Astrocyte (in vitro differentiated cells and primary cell): ENCODE results near the gene TFPI2. TPM values are rescaled to one million over a fixed set of nuclear protein-coding genes. Genes with fewer than 3 reads are reported as not detected.

Source experiments
- DNase-seq: peaks from one replicate; pipeline ENCODE4 v3.0.0-alpha.2; 2010; ENCODE audit warnings: low read depth
- FAIRE-seq: peaks from 2 replicates; lab custom pipeline; 2011; peaks lifted over from hg19 to GRCh38; lab: Jason Lieb, UNC
- H2AFZ ChIP-seq: 2 replicates; pipeline ENCODE4 v1.6.0; 2012; ENCODE audit warnings: low read depth, low read length, inconsistent platforms
- H3K27ac ChIP-seq: 2 replicates; pipeline ENCODE4 v1.5.1; 2011; ENCODE audit warnings: low read depth, low read length, inconsistent platforms
- H3K27me3 ChIP-seq: 2 replicates; pipeline ENCODE4 v1.6.0; 2011; ENCODE audit warnings: low read length, inconsistent platforms; ENCODE audit not compliant: insufficient read depth
- H3K36me3 ChIP-seq: 2 replicates; pipeline ENCODE4 v1.5.1; 2011; ENCODE audit warnings: low read length, inconsistent platforms; ENCODE audit not compliant: insufficient read depth
- H3K4me1 ChIP-seq: 2 replicates; pipeline ENCODE4 v1.5.1; 2011; ENCODE audit warnings: low read length, inconsistent platforms; ENCODE audit not compliant: insufficient read depth
- H3K4me2 ChIP-seq: 2 replicates; pipeline ENCODE4 v1.6.0; 2012; ENCODE audit warnings: low read length, inconsistent platforms
- H3K4me3 ChIP-seq: 2 replicates; pipeline ENCODE4 v1.5.1; 2011; ENCODE audit warnings: low read depth, mild to moderate bottlenecking, low read length, inconsistent platforms; ENCODE audit not compliant: insufficient read depth
- H3K79me2 ChIP-seq: 2 replicates; pipeline ENCODE4 v1.6.0; 2012; ENCODE audit warnings: mild to moderate bottlenecking, low read length, inconsistent platforms; ENCODE audit not compliant: insufficient read depth
- H3K9ac ChIP-seq: 2 replicates; pipeline ENCODE4 v1.6.0; 2012; ENCODE audit warnings: mild to moderate bottlenecking, low read length, inconsistent platforms
- H3K9me3 ChIP-seq: 2 replicates; pipeline ENCODE4 v1.5.1; 2012; ENCODE audit warnings: low read depth, mild to moderate bottlenecking, low read length, inconsistent platforms; ENCODE audit not compliant: insufficient read depth
- H4K20me1 ChIP-seq: 2 replicates; pipeline ENCODE4 v1.6.0; 2012; ENCODE audit warnings: low read length, inconsistent platforms; ENCODE audit not compliant: insufficient read depth
- H3K27ac Mint-ChIP-seq: one replicate; pipeline ENCODE4 v1.8.0; 2021; ENCODE audit warnings: mild to moderate bottlenecking, mixed read lengths; ENCODE audit not compliant: unreplicated experiment
- H3K27me3 Mint-ChIP-seq: one replicate; pipeline ENCODE4 v1.8.0; 2021; ENCODE audit warnings: low read depth, mixed read lengths; ENCODE audit not compliant: unreplicated experiment
- H3K36me3 Mint-ChIP-seq: one replicate; pipeline ENCODE4 v1.8.0; 2021; ENCODE audit warnings: low read depth, mixed read lengths; ENCODE audit not compliant: unreplicated experiment
- H3K4me1 Mint-ChIP-seq: one replicate; pipeline ENCODE4 v1.8.0; 2021; ENCODE audit warnings: low read depth, mixed read lengths; ENCODE audit not compliant: unreplicated experiment
- H3K4me3 Mint-ChIP-seq: one replicate; pipeline ENCODE4 v1.8.0; 2021; ENCODE audit warnings: mild to moderate bottlenecking, moderate library complexity, mixed read lengths; ENCODE audit not compliant: unreplicated experiment
- H3K9me3 Mint-ChIP-seq: one replicate; pipeline ENCODE4 v1.8.0; 2021; ENCODE audit warnings: mild to moderate bottlenecking, mixed read lengths; ENCODE audit not compliant: unreplicated experiment
- CTCF ChIP-seq: IDR thresholded peaks from 2 replicates; pipeline ENCODE4 v1.5.1; 2011; ENCODE audit warnings: low read depth, mild to moderate bottlenecking, inconsistent platforms, low read length, moderate library complexity; ENCODE audit not compliant: insufficient read depth
- EZH2 ChIP-seq: IDR thresholded peaks from 2 replicates; pipeline ENCODE4 v1.6.1; 2012; ENCODE audit warnings: mild to moderate bottlenecking, low read length, inconsistent platforms; ENCODE audit not compliant: insufficient read depth
- total RNA-seq: library from RNA; stranded (reverse); gene quantifications from 2 replicates; pipeline ENCODE4 v1.2.1, GENCODE V29; 2021

TFPI2 gene
- total RNA-seq, 1 donor from 2014 or later: 74.8 TPM

GRCh38 chr7:93902777-93903423 is 12.3 kb upstream of the TFPI2 start:
- H3K4me2 ChIP-seq: no peak overlapping the region
- Mint-ChIP-seq H3K4me1 (no peaks in the 10 kb centered on the region), H3K9me3 (no peaks in the 10 kb centered on the region), H3K4me3 (no peak overlapping the region), H3K27ac (no peak overlapping the region), H3K36me3 (no peaks in the 10 kb centered on the region), H3K27me3 (no peaks in the 10 kb centered on the region)
- DNase-seq (peak; percentile 44), FAIRE-seq (peak; percentile 72)
- no peaks in the 10 kb centered on the region for H3K4me1 ChIP-seq
- no peak for TF ChIP-seq EZH2
- peak; percentile 88 for TF ChIP-seq CTCF
- H3K27ac ChIP-seq: no peak overlapping the region
- no peaks in the 10 kb centered on the region for H4K20me1 ChIP-seq
- no peak overlapping the region for H2AFZ ChIP-seq
- H3K4me3 ChIP-seq: no peak overlapping the region
- H3K9ac ChIP-seq: no peak overlapping the region
- no peaks in the 10 kb centered on the region for H3K36me3 ChIP-seq
- H3K9me3 ChIP-seq: no peaks in the 10 kb centered on the region
- H3K27me3 ChIP-seq: no peaks in the 10 kb centered on the region
- H3K79me2 ChIP-seq: no peaks in the 10 kb centered on the region

GRCh38 chr7:93897680-93898079 is 7.1 kb upstream of the TFPI2 start:
- no peaks in the 10 kb centered on the region for H3K36me3 ChIP-seq
- H2AFZ ChIP-seq: no peak overlapping the region
- DNase-seq (no peak), FAIRE-seq (no peak)
- no peak overlapping the region for H3K4me2 ChIP-seq
- no peaks in the 10 kb centered on the region for H3K79me2 ChIP-seq
- H3K27me3 ChIP-seq: no peaks in the 10 kb centered on the region
- H3K36me3 Mint-ChIP-seq: no peaks in the 10 kb centered on the region
- H3K27me3 Mint-ChIP-seq: no peaks in the 10 kb centered on the region
- no peak overlapping the region for H3K27ac Mint-ChIP-seq
- H3K4me1 ChIP-seq: peaks cover 4% of the 10 kb centered on the region
- no peak overlapping the region for H3K4me3 Mint-ChIP-seq
- H4K20me1 ChIP-seq: no peaks in the 10 kb centered on the region
- no peak overlapping the region for H3K9ac ChIP-seq
- no peaks in the 10 kb centered on the region for H3K9me3 ChIP-seq
- H3K4me3 ChIP-seq: no peak overlapping the region
- TF ChIP-seq EZH2: no peak
- TF ChIP-seq CTCF: no peak
- H3K4me1 Mint-ChIP-seq: peaks cover 6% of the 10 kb centered on the region
- no peak overlapping the region for H3K27ac ChIP-seq
- no peaks in the 10 kb centered on the region for H3K9me3 Mint-ChIP-seq

GRCh38 chr7:93895859-93896600 is 5.5 kb upstream of the TFPI2 start:
- Histone ChIP-seq H3K27ac (no peak overlapping the region), H3K36me3 (no peaks in the 10 kb centered on the region), H3K4me3 (no peak overlapping the region), H3K27me3 (no peaks in the 10 kb centered on the region), H3K4me2 (no peak overlapping the region), H3K4me1 (peaks cover 4% of the 10 kb centered on the region), H3K79me2 (no peaks in the 10 kb centered on the region), H3K9me3 (no peaks in the 10 kb centered on the region), H4K20me1 (no peaks in the 10 kb centered on the region), H2AFZ (no peak overlapping the region), H3K9ac (no peak overlapping the region)
- Mint-ChIP-seq H3K36me3 (no peaks in the 10 kb centered on the region), H3K27me3 (no peaks in the 10 kb centered on the region), H3K4me3 (no peak overlapping the region), H3K9me3 (no peaks in the 10 kb centered on the region), H3K27ac (no peak overlapping the region), H3K4me1 (peaks cover 6% of the 10 kb centered on the region)
- no peak for TF ChIP-seq CTCF
- no peak for TF ChIP-seq EZH2
- no peak for FAIRE-seq
- no peak for DNase-seq
